Middle frontal gyrus (tissue), 1 donor: ENCODE data around the gene LYSMD3.
A peak's percentile ranks its signal among the peaks of the same experiment; 100 is the strongest.
"Not testable (repeated sequence)": the region's sequence is repeated elsewhere in the genome, so short reads cannot be mapped to it uniquely, and the experiment has no call there.

ENCODE experiments used
- DNase-seq: peaks from one replicate; pipeline ENCODE4 v3.0.0-alpha.2; 2015; ENCODE audit warnings: low spot score; ENCODE audit errors: extremely low spot score

The LYSMD3 gene

GRCh38 chr5:90529194-90529938, at the start of gene LYSMD3:
Gene LYSMD3 (minus strand): TSS chr5:90529584. CDS start chr5:90525289, 4,295 bp downstream.
- DNase-seq = peak; percentile 89

- not testable (repeated sequence) for DNase-seq
Observed at GRCh38 chr5:90576566-90576965, 47.2 kb upstream of the LYSMD3 start.

- no peak for DNase-seq
Observed at GRCh38 chr5:90575712-90576111, 46.3 kb upstream of the LYSMD3 start.

- DNase-seq = no peak
Observed at GRCh38 chr5:90571147-90571773, 41.9 kb upstream of the LYSMD3 start.

DNA sequence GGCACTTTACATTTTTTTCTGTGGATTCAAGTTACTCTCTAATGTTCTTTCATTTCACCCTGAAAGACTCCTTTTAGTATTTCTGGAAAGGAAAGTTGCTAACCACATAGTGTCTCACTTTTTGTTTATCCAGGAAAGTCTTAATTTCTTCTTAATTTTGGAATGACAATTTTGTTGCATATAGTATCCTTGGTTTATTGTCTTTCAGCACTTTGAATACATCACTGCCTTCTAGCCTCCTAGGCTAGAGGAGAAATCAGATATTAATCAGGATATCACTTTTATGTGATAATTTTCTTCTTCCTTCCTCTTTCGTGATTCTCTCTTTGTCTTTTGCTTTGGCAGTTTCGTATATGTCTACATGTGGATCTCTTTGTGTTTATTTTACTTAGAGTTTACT, 40.6 kb upstream of the LYSMD3 start:
- no peak for DNase-seq

GRCh38 chr5:90569084-90569483, 39.7 kb upstream of the LYSMD3 start:
- no peak for DNase-seq

DNA sequence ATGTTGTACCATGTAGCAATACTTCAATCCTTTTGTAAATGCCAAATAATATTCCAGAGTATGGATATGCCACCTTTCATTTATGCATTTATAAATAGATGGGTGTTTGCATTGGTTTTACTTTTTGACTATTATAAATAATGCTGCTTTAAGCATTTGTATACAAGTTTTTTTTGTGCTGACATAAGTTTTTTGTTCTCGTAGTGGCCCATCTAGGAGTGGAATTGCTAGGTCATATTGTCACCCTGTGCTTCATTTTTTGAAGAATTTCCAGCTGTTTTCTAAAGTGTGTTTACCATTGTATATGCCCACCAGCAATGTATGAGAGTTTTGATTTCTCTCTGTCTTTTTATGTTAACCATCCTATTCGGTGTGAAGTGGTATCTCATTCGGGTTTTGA, 36.1 kb upstream of the LYSMD3 start:
- no peak for DNase-seq

- DNase-seq = no peak
Observed at GRCh38 chr5:90563108-90563507, 33.7 kb upstream of the LYSMD3 start.

- no peak for DNase-seq
Observed at GRCh38 chr5:90562341-90562740, 33.0 kb upstream of the LYSMD3 start.

- DNase-seq = no peak
Observed at GRCh38 chr5:90561766-90562165, 32.4 kb upstream of the LYSMD3 start.

- no peak for DNase-seq
Observed at GRCh38 chr5:90560771-90561170, 31.4 kb upstream of the LYSMD3 start.

GRCh38 chr5:90558344-90559192, 29.2 kb upstream of the LYSMD3 start, which contains the start of gene ADGRV1:
Gene ADGRV1 (plus strand): TSS chr5:90558797. CDS start chr5:90558896, 99 bp downstream.
- peak; percentile 50 for DNase-seq

GRCh38 chr5:90557871-90558270, 28.5 kb upstream of the LYSMD3 start:
- DNase-seq = no peak

- DNase-seq = no peak
Observed at GRCh38 chr5:90557391-90557790, 28.0 kb upstream of the LYSMD3 start.

GRCh38 chr5:90555666-90556065, 26.3 kb upstream of the LYSMD3 start:
- DNase-seq = no peak

DNA sequence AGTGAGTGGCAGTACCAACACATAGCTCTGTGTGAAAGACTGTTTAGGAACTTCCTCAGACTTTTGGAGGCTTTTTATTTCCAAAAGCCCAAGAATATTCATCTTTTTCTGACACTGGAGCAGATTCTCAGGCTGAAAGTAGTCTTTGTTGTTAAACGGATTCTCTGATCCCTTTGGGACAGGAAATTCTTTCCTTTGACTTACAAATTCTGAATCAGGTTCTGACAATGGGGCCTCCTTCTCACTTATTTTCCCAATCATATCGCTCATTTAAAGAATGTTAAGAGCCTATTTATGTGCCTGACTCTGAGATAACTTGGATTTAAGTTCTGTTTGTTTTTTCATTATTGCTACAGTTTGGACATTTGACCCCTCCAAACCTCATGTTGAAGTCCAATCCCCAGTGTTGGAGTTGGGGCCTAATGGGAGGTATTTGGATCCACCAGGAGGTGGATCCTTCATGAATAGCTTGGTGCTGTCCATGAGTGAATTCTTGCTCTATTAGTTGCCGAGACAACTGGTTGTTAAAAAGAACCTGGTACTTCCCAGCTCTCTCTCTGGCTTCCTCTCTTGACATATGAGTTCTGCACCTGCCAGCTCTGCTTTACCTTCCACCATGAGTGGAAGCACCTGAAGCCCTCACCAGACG, 25.1 kb upstream of the LYSMD3 start:
- no peak for DNase-seq

DNA sequence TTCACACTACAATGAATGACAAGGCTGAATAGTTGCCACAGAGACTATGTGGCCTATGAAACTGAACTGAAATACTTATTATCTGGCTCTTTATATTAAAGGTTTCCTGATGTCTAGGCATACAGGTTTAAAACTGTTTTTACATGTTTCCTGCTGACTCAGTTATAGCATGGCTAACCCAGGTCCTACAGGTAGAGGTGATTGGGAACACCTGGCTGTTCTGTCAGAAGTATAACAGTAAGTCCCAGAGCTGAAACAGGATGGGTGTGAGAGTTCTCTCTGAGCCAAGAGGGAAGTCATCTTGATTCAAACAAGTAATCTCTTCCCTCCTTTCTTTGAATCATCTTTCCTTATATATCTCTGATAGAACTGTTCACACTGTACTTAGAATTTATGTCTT, 24.3 kb upstream of the LYSMD3 start:
- no peak for DNase-seq

- no peak for DNase-seq
Observed at GRCh38 chr5:90551376-90551775, 22.0 kb upstream of the LYSMD3 start.

DNA sequence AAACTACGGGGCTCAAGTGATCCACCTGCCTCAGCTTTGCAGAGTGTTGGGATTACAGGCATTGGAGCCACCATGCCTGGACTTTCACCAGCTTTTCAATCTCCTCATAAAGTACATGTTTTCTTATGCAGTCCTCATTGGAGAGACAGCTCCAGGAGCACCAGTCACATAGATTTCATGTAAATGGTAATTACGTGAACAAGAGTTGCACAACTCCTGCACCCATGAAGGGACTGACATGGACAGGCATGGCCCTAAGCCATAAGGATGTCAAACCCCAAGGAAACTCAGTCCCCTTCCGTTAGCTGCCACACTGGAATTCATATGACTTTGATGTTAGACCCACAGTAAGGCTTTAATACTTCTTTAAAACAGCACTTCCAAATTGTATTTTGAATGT, 21.6 kb upstream of the LYSMD3 start:
- no peak for DNase-seq

DNA sequence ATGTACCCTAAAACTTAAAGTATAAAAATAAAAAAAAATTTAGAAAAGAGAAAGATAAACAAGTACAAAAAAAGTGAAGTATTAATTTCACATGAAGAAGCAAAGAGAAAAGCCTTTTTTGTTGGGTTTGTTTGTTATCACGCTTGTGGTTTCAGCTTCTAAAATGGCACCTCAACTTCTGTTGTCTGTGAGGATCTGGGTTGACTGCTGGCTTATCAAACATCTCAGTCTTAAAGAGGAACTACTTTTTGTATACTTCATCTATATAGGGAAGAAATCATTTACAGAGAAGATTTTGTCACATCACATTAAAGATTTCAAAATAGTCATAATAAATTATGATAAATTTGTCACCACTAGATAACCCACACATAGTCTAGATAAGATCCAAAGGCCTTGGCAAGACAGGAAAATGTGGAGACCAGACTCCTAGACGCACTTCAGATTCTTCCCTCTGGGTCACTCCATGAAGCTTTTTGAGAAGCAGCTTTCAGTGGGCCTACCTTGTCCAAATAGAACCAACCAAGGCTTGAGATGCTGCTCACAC, 20.4 kb upstream of the LYSMD3 start:
- DNase-seq = no peak

DNA sequence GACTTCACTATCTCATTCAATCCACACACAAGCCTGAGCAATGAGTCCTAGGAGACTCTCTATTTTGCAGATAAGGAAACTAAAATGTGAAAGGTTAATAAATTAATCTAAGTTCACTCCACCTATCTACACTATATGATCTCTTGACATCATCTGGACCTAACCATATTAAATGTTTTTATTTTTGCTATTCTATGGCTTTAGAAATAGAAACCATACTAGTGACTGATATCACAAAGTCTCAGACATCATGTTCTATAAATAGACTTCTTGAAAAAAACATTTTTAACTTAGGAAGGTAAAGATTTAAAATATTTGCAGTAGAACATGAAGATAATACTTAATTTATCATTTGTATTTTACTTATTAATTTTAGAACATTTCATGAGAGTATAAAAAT, 19.8 kb upstream of the LYSMD3 start:
- DNase-seq = no peak
